Right cardiac atrium (tissue), 5 donors: ENCODE data around the gene PLOD3. TPM values are rescaled to one million over a fixed set of nuclear protein-coding genes. Genes with fewer than 3 reads are reported as not detected.
"Not testable (repeated sequence)": the region's sequence is repeated elsewhere in the genome, so short reads cannot be mapped to it uniquely, and the experiment has no call there.

Experiments
- ATAC-seq, 2 donors: fragments of 200-7000 bp; cut with Tn5 transposase; one replicate each; pipeline versions ENCODE4 v1.8.0 to v1.9.1; 2020; ENCODE audit warnings: moderate library complexity in 2 of 2, mild to moderate bottlenecking in 1 of 2
- DNase-seq, 3 donors: peaks; one replicate each; pipeline ENCODE4 v3.0.0-alpha.2; 2020
- H3K27ac ChIP-seq: one replicate; pipeline ENCODE4 v1.5.1; 2013; ENCODE audit warnings: mild to moderate bottlenecking, low read length, control low read depth, moderate library complexity
- H3K27me3 ChIP-seq: one replicate; pipeline ENCODE4 v1.6.1; 2013; ENCODE audit not compliant: control insufficient read depth, insufficient read depth
- H3K4me1 ChIP-seq: one replicate; pipeline ENCODE4 v1.6.1; 2013; ENCODE audit warnings: low read length; ENCODE audit not compliant: control insufficient read depth, insufficient read depth
- H3K4me3 ChIP-seq: one replicate; pipeline ENCODE4 v1.5.1; 2013; ENCODE audit warnings: low read length, control low read depth
- H3K9me3 ChIP-seq: one replicate; pipeline ENCODE4 v1.6.1; 2013; ENCODE audit warnings: low read length; ENCODE audit not compliant: control insufficient read depth
- WGBS: extraction: QIAGEN DNeasy Blood & Tissue Kit; methylation state at CpG from one replicate; pipeline ENCODE4 v1.1.7; 2013; 5-methylcytosine and 5-hydroxymethylcytosine counted together
- intact Hi-C, 4 donors: fragments of 100-400 bp; cut with DNase I; formaldehyde crosslinking; loops; one replicate each; pipeline versions ENCODE4 v1.11.0 to v1.14.0; 2022 to 2023
- polyA plus RNA-seq: library from polyadenylated mRNA; stranded (reverse); fragments of 200-250 nt; gene quantifications from one replicate; pipeline ENCODE4 v1.2.3, GENCODE V29; 2013
- total RNA-seq, 4 donors: library from RNA; stranded (reverse); fragmentation: NEBNext Ultra II Directional; extraction: Animal tissue kit (Norgen Biotek cat#: 25700); gene quantifications; one replicate each; pipeline ENCODE4 v1.2.1, GENCODE V29; 2021
- donor health status: healthy with polysubstance abuse.
- donor health status: DM: no; HTN: yes; CAD: no.
- donor health status: DM: no; HTN: no; CAD: no.
- donor health status: DM: no; HTN: yes; CAD: no; lungs with severe emphysema.
- donor health status: DM: yes; HTN: yes; CAD: no.

PLOD3 gene
- total and polyA plus RNA-seq, 5 donors, result 31.2 to 52.8 (median 41.7) TPM

GRCh38 chr7:101208794-101209193 is 8.6 kb downstream of the PLOD3 start:
- Histone ChIP-seq H3K27ac (no peak overlapping the region), H3K27me3 (no peaks in the 10 kb centered on the region), H3K4me1 (no peaks in the 10 kb centered on the region), H3K9me3 (no peaks in the 10 kb centered on the region), H3K4me3 (no peak overlapping the region)
- 92% methylated on average over 14 of the region's 14 CpGs for WGBS
- DNase-seq (peak in 1 of 3 donors; percentile 29), ATAC-seq (no peak)
- intact Hi-C loops, result no loop called here

- 92% methylated on average over 17 of the region's 17 CpGs for WGBS
Measured at GRCh38 chr7:101207459-101207858, 9.9 kb downstream of the PLOD3 start.

GRCh38 chr7:101206665-101207042 is 10.7 kb downstream of the PLOD3 start:
- WGBS, result 93% methylated on average over 19 of the region's 19 CpGs
- H3K27ac ChIP-seq, result no peak overlapping the region
- DNase-seq (peak in 1 of 3 donors; percentile 30), ATAC-seq (no peak)
- no peak overlapping the region for H3K4me3 ChIP-seq
- no peaks in the 10 kb centered on the region for H3K4me1 ChIP-seq
- intact Hi-C loops, result no loop called here
- H3K27me3 ChIP-seq, result no peaks in the 10 kb centered on the region
- no peaks in the 10 kb centered on the region for H3K9me3 ChIP-seq

More at GRCh38 chr7:101207459-101207858, 9.9 kb downstream of the PLOD3 start:
- ATAC-seq (no peak), DNase-seq (peak in 1 of 3 donors; percentile 45)
- Histone ChIP-seq H3K4me3 (no peak overlapping the region), H3K4me1 (no peaks in the 10 kb centered on the region), H3K9me3 (no peaks in the 10 kb centered on the region), H3K27me3 (no peaks in the 10 kb centered on the region), H3K27ac (no peak overlapping the region)
- intact Hi-C loops, result no loop called here

GRCh38 chr7:101205901-101206664 is 11.3 kb downstream of the PLOD3 start:
- ATAC-seq, result no peak
- 84% methylated on average over 32 of the region's 32 CpGs for WGBS

GRCh38 chr7:101203740-101204738 is 13.3 kb downstream of the PLOD3 start:
- DNase-seq, result peak in 1 of 3 donors; percentile 53
- H3K9me3 ChIP-seq, H3K27me3 ChIP-seq, H3K4me1 ChIP-seq, H3K4me3 ChIP-seq, H3K27ac ChIP-seq, intact Hi-C loops, ATAC-seq: not testable (repeated sequence)
- WGBS, result 58% methylated on average over 22 of the region's 22 CpGs

More at GRCh38 chr7:101205901-101206664, 11.3 kb downstream of the PLOD3 start:
- no peaks in the 10 kb centered on the region for H3K27me3 ChIP-seq
- intact Hi-C loops, result no loop called here
- DNase-seq, result peak in 1 of 3 donors; percentile 34
- H3K4me3 ChIP-seq, result no peak overlapping the region
- no peaks in the 10 kb centered on the region for H3K4me1 ChIP-seq
- no peak overlapping the region for H3K27ac ChIP-seq
- H3K9me3 ChIP-seq, result no peaks in the 10 kb centered on the region

GRCh38 chr7:101202603-101202918 is 14.8 kb downstream of the PLOD3 start:
- no peak overlapping the region for H3K4me3 ChIP-seq
- no peaks in the 10 kb centered on the region for H3K4me1 ChIP-seq
- intact Hi-C loops, result no loop called here
- no peak overlapping the region for H3K27ac ChIP-seq
- H3K27me3 ChIP-seq, result no peaks in the 10 kb centered on the region
- ATAC-seq (no peak), DNase-seq (no peak)
- WGBS, result 87% methylated on average over 5 of the region's 5 CpGs
- no peaks in the 10 kb centered on the region for H3K9me3 ChIP-seq

GRCh38 chr7:101201695-101202602 is 15.4 kb downstream of the PLOD3 start:
- WGBS, result 7% methylated on average over 75 of the region's 75 CpGs
- intact Hi-C loops, result no loop called here
- Histone ChIP-seq H3K4me1 (no peaks in the 10 kb centered on the region), H3K9me3 (no peaks in the 10 kb centered on the region), H3K27ac (no peak overlapping the region), H3K27me3 (no peaks in the 10 kb centered on the region), H3K4me3 (no peak overlapping the region)
- DNase-seq, result peak in 1 of 3 donors; percentile 40
- peak; percentile 36 to 40 for ATAC-seq

GRCh38 chr7:101200862-101201599 is 16.4 kb downstream of the PLOD3 start, which contains the start of gene MOGAT3:
MOGAT3 (minus strand) TSS chr7:101201036; CDS start chr7:101200854, 182 bp downstream.
- 33% methylated on average over 21 of the region's 21 CpGs for WGBS
- intact Hi-C loops, result no loop called here
- H3K27ac ChIP-seq, result no peak within 1 kb of the TSS
- peak in 1 of 2 donors; percentile 29 for ATAC-seq
- H3K9me3 ChIP-seq, result no peaks in the 10 kb centered on the region
- H3K4me3 ChIP-seq, result no peak within 1 kb of the TSS
- H3K27me3 ChIP-seq, result no peaks in the 10 kb centered on the region
- DNase-seq, result peak in 1 of 3 donors; percentile 40
- no peaks in the 10 kb centered on the region for H3K4me1 ChIP-seq

GRCh38 chr7:101200504-101200861 is 16.9 kb downstream of the PLOD3 start:
- no peaks in the 10 kb centered on the region for H3K4me1 ChIP-seq
- 85% methylated on average over 2 of the region's 2 CpGs for whole genome bisulfite sequencing
- no peak overlapping the region for H3K27ac ChIP-seq
- intact Hi-C loops, result no loop called here
- no peaks in the 10 kb centered on the region for H3K9me3 ChIP-seq
- H3K4me3 ChIP-seq, result no peak overlapping the region
- H3K27me3 ChIP-seq, result no peaks in the 10 kb centered on the region
- no peak for ATAC-seq
- DNase-seq, result peak in 1 of 3 donors; percentile 16

GRCh38 chr7:101199522-101199921 is 17.9 kb downstream of the PLOD3 start:
- intact Hi-C loops, H3K27me3 ChIP-seq, ATAC-seq, H3K4me1 ChIP-seq, H3K9me3 ChIP-seq, H3K4me3 ChIP-seq, H3K27ac ChIP-seq, DNase-seq: not testable (repeated sequence)
- 90% methylated on average over 10 of the region's 10 CpGs for WGBS
